H4 (cell line): ENCODE results near the gene GABRP. TPM values are rescaled to one million over a fixed set of nuclear protein-coding genes. Genes with fewer than 3 reads are reported as not detected.
"Not testable (repeated sequence)": the region's sequence is repeated elsewhere in the genome, so short reads cannot be mapped to it uniquely, and the experiment has no call there.

Experiments
- DNase-seq: peaks from one replicate; pipeline ENCODE4 v3.0.0-alpha.2; 2015; ENCODE audit warnings: low spot score
- total RNA-seq: library from RNA; depleted of rRNA; stranded (reverse); fragments of >200 nt; shearing (Covaris generic); gene quantifications from 2 replicates; pipeline ENCODE4 v1.2.3, GENCODE V29; 2014; rRNA removed

GABRP gene, protein sequence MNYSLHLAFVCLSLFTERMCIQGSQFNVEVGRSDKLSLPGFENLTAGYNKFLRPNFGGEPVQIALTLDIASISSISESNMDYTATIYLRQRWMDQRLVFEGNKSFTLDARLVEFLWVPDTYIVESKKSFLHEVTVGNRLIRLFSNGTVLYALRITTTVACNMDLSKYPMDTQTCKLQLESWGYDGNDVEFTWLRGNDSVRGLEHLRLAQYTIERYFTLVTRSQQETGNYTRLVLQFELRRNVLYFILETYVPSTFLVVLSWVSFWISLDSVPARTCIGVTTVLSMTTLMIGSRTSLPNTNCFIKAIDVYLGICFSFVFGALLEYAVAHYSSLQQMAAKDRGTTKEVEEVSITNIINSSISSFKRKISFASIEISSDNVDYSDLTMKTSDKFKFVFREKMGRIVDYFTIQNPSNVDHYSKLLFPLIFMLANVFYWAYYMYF
- total RNA-seq: not detected in 2 replicates

GRCh38 chr5:170783498-170784247 lies at the start of gene GABRP:
Gene GABRP (plus strand): TSS chr5:170783725. CDS start chr5:170788616, 4,891 bp downstream.
- DNase-seq: no peak

DNA sequence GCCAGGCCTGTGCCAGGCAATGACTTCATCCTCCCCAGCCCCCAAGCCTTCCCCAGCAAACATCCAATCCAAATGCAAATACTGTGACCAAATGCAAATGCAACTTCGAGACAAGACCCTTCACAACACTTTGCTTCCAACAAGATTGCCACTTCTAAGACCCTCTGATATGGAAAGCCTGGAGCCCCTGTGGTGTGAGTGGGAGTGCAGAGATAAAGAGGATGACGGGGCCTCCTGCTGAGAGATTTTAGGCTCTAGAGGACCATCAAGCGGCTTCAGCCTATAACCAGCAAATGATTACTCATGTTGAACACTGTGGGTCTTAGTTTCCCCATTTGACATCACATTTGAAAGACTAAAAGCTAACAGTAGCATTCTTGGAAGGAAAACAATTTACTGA lies 46.6 kb upstream of the GABRP start:
- no peak for DNase-seq

GRCh38 chr5:170737591-170737990 lies 45.9 kb upstream of the GABRP start:
- no peak for DNase-seq

DNA sequence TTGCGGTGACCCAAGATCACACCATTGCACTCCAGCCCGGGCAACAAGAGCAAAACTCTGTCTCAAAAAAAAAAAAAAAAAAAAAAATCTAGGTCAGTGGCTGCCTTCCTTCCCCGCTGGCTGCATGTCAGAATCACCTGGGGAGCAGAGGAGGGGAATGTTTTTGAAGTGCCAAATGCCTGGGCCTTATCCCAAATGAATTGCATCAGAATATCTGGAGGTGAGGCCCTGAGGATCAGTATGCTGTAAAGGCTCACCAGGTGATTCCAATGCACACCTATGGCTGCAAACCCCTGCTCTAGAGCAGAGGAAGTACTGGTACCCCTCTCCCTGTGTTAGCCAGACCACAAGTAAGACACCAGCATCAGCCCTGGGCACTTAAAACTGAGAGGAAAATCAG lies 44.7 kb upstream of the GABRP start:
- DNase-seq: no peak

- DNase-seq: no peak
These were observed 44.1 kb upstream of the GABRP start for GRCh38 chr5:170739446-170739845.

DNA sequence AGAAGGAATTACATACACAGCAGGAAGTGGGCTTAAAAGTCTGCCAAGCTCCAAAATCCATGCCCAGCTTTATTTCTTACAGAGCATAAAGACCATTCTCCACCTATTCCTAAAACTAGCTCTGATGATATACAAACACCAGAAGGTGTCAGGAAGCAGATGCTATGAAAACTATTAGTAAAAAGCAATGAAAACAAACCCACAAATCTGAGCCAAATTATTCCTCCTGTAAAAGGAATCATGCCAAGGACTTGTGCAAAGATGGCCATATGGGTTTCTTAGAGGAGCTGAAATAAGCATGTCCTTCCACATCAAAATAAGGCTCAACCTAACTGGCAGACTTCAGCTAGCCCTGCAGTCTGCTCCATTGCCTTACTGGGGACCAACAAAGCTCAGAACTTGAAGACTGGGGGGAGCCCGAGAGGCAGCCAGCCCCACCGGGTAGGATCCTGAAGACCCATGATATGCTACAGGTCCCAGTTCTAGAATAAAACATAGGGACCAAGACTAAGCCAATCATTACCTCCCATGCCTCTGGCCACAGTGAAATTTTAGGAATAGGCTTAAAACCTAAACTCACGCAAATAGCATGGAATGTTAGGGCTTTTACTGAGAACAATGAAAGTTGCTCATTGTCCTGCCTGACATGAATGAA lies 42.8 kb upstream of the GABRP start:
- DNase-seq: no peak

- DNase-seq: no peak
These were observed 41.7 kb upstream of the GABRP start for GRCh38 chr5:170741801-170742200.

GRCh38 chr5:170743876-170744212 lies 39.7 kb upstream of the GABRP start:
- DNase-seq: no peak

DNA sequence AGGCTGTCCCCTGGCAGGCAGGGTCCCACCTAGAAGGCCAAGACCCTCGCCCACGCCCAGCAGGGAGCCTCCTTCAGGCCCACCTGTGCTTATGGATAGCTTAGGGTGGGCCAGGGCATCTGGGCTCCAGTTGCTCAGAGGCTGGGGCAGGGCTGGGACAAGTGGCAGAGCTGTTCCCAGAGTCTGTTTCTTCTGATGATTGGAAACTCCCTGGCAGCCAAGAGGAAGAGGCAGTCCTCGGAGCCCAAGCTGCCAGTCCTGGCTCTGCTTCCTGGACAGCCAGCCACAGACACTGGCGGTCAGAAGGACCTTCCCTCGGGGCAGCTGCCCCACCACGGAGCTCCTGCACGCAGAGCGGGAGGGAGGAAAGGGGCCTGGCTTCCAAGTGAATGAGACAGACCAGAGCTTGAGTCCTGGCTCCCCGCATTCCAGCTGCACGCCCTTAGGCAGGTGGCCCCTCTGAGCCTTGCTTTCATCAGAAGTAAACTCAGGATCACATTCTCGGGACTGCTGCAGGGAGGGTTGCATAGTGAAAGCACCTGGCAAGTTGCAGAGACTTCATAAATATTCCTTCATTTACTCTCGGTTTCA lies 37.9 kb upstream of the GABRP start:
- DNase-seq: peak; percentile 10

GRCh38 chr5:170746075-170746960 lies 37.2 kb upstream of the GABRP start:
- DNase-seq: no peak

DNA sequence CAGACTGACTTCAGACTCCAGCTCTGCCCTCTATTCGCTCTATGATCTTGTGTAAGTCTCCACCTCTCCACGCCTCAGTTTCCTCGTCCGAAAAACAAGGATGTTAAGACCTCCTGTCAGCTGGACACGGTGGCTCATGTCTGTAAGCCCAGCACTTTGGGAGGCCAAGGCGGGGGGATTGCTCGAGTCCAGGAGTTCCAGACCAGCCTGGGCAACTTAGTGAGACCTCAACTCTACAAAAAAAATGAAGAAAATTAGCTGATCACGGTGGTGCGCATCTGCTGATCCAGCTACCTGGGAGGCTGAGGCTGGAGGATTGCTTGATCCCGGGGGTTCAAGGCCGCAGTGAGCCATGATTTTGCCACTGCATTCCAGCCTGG lies 36.6 kb upstream of the GABRP start:
- DNase-seq: no peak

GRCh38 chr5:170747357-170747756 lies 36.2 kb upstream of the GABRP start:
- no peak for DNase-seq

DNA sequence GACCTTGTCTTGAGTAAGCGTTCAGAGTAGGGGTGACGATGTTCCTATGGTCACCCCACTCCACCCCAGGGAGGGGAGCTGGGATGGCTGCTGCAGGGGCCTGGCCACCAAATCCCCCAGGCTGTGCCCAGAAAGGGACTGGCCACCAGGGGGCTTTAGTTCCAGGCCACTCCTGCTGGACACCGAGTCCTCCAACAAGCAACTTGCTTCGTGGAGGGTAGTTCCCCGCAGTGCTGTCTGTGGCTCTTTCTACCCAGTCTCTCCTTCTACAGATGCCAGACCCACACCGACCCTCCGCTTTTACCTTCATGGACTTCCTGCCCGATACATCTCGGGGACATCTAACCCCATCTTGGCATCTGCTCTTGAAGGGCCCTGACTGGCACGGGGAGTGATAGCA lies 35.7 kb upstream of the GABRP start:
- no peak for DNase-seq

- DNase-seq: no peak
These were observed 34.5 kb upstream of the GABRP start for GRCh38 chr5:170748951-170749471.

DNA sequence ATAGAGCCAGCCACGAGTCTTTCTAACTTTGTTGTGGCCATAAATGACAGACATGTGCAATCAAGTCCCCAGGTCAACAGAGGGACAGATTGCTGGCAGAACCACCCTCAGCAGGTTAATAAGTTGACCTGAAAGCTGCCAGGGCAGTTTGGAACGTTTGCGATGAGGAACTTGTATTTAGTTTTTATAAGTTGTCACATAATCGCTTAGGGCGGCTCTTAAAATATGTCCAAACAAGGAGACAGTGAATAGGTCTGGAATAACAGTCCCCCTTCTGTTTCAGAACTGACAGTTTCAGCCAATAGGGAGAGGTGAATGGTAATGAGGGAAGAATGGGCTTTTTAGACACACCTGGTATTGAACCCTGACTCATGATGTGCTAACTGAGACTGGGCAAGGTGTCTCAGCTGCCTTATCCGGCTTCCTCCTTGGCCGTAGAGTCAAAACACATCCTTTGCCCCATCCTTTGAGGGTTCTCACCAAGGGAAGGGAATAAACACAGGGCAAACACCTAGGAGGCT lies 33.6 kb upstream of the GABRP start:
- no peak for DNase-seq

DNA sequence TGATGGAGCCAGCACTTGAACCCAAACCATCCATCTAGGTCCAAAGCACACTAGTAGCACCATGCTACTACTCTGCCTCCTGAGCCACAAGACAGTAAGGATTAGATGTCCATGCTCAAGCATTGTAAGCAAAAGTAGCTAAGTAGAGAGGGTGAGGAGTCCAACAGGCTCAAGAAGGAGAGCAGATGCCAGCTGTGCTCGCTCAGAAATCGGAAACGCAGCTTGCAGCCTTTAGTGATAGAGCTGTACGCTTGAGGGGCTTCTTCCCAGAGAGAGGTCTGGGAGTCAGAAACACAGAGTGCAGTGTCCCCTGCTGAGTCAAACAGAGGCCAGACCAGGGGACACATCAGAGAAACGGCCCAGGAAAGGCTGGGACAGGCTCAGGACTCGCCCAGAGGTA lies 32.7 kb upstream of the GABRP start:
- no peak for DNase-seq

DNA sequence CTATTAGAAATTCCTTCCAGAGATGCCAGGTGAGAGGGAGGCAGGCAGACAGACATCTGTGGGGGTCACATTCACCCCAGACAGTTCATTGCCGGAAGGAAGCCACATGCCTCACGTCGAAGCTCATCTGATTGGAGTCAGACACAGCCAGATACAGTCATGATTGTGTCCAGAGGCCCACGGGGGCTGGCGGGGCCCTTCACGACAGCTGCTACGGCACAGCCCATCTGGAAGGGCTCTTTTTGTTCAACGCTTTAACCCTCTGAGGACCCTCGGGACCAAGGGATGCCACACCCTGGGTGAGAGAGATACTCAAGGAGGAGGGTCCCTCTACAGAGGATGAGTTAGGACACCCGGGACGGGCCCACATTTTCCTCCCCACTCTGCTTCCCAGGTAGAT lies 31.9 kb upstream of the GABRP start:
- no peak for DNase-seq

- DNase-seq: no peak
These were observed 31.0 kb upstream of the GABRP start for GRCh38 chr5:170752257-170753215.

- no peak for DNase-seq
These were observed 30.2 kb upstream of the GABRP start for GRCh38 chr5:170753311-170753710.

GRCh38 chr5:170754508-170754907 lies 29.0 kb upstream of the GABRP start:
- not testable (repeated sequence) for DNase-seq
